GM12872 (cell line): ENCODE data around the gene MYO1F.

Source experiments
- TF ChIP-seq, protein P1 (sequence below): IDR thresholded peaks from 3 replicates; pipeline ENCODE4 v1.5.1; 2011; ENCODE audit warnings: low read depth, mild to moderate bottlenecking, low read length, moderate library complexity; ENCODE audit not compliant: insufficient read depth

MYO1F gene

DNA sequence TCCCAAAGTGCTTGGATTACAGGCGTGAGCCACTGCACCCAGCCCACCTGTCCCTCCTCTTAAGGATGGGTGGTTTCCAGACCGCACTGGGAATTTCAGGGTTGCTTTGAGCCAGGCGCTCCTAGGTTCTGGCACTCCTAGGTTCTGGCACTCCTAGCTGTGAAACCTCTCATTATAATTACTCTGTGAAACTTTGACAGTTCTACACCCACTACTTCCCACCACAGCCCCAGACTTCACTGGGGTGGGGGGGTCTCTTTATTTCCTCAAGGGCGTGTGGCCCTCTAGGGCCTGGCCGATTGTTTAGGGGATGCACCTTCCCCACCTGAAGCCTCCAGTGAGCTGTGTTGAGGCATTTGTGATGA is 35.5 kb upstream of the MYO1F start:
- TF ChIP-seq, protein P1, sequence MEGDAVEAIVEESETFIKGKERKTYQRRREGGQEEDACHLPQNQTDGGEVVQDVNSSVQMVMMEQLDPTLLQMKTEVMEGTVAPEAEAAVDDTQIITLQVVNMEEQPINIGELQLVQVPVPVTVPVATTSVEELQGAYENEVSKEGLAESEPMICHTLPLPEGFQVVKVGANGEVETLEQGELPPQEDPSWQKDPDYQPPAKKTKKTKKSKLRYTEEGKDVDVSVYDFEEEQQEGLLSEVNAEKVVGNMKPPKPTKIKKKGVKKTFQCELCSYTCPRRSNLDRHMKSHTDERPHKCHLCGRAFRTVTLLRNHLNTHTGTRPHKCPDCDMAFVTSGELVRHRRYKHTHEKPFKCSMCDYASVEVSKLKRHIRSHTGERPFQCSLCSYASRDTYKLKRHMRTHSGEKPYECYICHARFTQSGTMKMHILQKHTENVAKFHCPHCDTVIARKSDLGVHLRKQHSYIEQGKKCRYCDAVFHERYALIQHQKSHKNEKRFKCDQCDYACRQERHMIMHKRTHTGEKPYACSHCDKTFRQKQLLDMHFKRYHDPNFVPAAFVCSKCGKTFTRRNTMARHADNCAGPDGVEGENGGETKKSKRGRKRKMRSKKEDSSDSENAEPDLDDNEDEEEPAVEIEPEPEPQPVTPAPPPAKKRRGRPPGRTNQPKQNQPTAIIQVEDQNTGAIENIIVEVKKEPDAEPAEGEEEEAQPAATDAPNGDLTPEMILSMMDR: no peak

DNA sequence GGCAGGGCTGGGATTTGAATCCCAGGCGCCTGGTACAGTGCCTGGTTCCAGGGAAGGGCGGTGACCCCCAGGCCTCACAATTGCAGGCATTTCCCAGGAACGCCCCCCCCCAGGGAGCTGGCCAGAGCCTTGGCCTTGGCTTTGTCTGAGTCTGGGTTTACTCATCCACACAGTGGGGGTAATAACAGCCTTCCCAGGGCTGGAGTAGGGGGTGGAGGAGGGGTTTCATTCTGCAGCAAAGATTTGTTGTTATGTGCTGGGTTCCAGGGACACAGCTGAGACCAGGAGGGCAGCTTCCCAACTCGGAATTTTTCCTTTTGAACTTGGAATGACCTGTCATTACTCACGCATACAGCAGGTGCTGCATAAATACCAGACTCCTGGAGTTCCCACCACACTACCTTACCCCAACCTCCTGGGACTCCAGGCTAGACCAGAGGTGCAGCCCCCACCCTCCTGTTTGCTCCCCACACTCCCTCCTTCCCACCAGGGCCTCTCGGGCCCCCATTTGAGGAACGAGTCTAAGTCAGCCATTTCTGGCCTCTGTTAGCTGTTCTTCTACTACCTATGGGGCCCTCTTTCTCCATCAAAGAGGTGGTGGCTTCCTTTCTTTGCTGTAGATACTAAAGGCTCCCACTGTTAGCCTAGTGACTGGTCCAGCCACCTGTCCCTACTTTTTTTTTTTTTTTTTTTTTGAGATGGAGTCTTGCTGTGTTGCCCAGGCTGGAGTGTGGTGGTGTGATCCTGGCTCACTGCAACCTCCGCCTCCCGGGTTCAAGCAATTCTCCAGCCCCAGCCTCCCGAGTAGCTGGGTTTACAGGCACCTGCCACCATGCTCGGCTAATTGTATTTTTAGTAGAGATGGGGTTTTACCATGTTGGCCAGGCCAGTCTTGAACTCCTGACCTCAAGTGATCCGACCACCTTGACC is 34.9 kb upstream of the MYO1F start:
- TF ChIP-seq, protein P1: no peak

DNA sequence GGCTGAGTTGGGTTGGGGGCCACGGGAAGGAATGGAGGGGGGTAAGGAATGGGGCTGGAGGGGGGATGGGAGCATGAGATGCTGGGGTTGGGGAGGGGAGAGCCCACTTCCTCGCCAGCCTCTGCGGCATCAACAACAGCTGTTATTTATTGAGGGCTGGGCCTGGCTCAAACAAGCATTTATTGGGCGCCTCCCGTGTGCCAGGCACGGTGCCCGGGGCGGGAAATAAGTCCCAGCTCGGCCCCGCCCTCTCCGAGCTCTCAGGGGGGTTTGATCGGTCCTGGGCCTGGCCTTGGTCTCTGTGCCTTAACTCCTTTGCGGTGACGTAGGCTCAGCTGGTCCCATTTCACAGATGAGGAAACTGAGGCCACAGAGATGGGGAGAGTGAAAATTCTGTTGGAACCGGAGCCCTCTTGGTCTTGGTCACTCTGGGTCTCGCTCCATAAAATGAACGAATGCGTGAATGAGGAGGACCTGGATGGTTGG is 34.2 kb upstream of the MYO1F start:
- TF ChIP-seq, protein P1: no peak

DNA sequence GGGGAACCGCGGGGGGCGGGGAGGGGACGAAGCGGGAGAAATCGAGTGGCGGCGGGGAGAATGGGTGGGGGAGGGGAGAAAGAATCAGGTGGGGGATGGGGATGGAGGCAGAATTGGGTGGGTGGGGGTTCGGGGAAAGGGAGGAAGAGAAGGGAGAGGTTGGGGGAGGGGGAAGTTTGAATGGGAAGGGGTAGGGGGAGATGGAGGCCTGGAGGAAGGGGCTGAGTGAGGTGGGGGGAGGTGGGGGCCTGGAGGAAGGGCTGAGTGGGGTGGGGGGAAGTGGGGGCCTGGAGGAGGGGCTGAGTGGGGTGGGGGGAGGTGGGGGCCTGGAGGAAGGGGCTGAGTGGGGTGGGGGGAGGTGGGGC is 33.7 kb upstream of the MYO1F start:
- TF ChIP-seq, protein P1: no peak

DNA sequence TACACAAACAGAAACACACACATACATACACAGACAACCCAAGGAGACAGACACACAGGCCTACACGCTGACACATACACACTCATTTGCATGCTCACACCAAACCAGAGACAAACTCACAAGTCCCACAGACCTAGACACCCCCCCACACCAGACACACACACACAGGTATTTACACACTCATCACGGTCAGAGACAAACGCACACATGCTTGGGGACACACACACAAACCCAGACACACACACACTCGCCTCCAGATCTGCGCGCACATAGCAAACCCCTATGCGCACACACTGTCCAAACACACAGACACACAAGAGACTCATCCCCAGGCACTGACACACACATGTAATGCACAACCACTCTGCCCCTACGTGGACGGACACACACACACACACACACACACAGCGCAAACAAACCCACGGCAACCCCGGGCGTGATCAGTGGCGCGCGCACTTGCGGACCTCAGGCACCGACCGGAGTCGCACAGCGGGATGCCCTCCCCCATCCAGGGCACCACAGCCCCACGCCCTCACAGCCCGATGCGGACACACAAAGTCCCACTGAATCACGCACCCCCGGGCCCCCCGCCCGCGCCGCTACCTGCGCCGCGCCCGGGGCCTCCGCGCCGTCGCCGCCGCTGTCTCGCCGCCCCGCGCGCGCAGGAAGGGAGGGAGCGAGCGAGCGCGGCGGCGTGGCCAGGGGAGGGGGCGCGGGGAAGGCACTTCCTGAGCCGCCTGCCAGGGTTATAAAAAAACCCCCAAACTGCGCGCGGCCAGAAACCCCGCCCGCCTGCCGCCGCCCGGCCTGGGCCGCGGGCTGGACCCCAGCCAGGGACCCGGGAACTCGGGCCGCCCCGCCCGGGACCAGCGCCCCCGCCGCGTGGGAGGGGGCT is 33.0 kb upstream of the MYO1F start, which contains the start of gene ADAMTS10:
Gene ADAMTS10, minus strand, starts transcription at position 675 of the 895 bp plus-strand sequence. CDS start 5,005 bp downstream, outside the sequence.
- TF ChIP-seq, protein P1: no peak

DNA sequence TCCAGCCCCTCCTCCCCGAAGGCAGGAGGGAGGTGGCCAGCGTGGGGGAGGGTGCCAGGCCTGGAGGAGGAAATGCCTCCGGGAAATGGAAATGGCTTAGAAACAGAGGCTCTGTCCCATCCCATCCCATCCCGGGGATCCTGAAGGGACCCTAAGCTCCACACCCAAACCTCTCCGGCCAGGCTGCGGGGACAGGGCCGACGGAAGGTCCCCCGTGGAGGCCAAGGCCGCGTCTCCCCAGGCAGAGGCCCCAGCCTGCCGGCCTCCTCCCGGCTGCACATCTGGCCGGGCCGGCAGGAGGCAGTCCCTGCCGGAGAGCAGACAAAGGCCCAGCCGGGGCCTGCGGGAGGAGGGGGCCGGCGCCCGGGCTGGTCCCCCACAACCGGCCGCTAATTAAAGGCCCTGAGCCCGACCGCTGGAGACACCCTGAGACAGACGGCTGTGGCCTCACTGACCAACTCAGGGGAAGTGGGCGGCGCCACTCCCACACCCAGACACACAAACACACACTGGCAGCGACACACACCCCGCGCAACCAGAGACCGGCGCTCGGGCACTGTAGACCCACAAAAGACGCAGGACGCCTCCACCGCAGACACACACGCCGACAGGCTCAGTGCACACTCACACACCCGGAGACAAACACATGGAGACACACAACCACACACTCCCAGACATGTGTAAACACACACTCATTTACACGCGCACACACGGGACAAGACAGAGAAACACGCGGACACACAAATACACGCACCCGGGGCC is 32.2 kb upstream of the MYO1F start:
- TF ChIP-seq, protein P1: no peak
